HL-60/S4 treated with phorbol 12-myristate 13-acetate at 8.2 ng/mL for 4 days and 3 days (cell line): ENCODE measurements around the gene DCP1B.

ENCODE experiments used
- in situ Hi-C: fragments of 300-500 bp; cut with MboI; formaldehyde crosslinking; loops from 2 replicates; pipeline ENCODE4 v1.15.0; 2022; ENCODE audit warnings: low sequenced_read_pairs

DCP1B gene

DNA sequence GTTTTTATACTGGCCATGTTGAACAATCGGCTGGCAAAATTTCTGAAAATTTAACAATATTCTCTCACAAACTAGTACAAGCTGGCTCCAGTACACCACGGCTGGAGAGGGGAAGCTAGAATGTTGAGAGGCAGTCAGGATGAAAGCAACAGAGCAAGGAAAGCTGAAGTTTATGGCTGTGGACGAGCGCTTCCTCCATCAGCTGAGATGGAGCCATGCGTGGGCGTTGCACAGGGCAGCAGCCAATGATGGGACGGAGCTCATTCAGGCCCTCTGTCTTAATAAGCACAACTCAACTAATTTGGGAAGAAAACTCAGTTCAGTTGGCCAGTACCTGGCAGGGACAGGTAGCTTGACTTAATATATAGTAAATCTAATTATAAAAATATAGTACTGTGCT is 14.1 kb upstream of the DCP1B start:
- in situ Hi-C loops, result no loop called here

GRCh38 chr12:2017546-2018337 is 13.5 kb upstream of the DCP1B start:
- in situ Hi-C loops, result no loop called here

GRCh38 chr12:2016862-2017545 is 12.7 kb upstream of the DCP1B start:
- in situ Hi-C loops, result no loop called here

GRCh38 chr12:2014231-2014630 is 10.0 kb upstream of the DCP1B start:
- in situ Hi-C loops, result no loop called here

- in situ Hi-C loops, result no loop called here
These were observed 9.4 kb upstream of the DCP1B start for GRCh38 chr12:2013527-2014223.

- in situ Hi-C loops, result no loop called here
These were observed 8.8 kb upstream of the DCP1B start for GRCh38 chr12:2013086-2013485.

DNA sequence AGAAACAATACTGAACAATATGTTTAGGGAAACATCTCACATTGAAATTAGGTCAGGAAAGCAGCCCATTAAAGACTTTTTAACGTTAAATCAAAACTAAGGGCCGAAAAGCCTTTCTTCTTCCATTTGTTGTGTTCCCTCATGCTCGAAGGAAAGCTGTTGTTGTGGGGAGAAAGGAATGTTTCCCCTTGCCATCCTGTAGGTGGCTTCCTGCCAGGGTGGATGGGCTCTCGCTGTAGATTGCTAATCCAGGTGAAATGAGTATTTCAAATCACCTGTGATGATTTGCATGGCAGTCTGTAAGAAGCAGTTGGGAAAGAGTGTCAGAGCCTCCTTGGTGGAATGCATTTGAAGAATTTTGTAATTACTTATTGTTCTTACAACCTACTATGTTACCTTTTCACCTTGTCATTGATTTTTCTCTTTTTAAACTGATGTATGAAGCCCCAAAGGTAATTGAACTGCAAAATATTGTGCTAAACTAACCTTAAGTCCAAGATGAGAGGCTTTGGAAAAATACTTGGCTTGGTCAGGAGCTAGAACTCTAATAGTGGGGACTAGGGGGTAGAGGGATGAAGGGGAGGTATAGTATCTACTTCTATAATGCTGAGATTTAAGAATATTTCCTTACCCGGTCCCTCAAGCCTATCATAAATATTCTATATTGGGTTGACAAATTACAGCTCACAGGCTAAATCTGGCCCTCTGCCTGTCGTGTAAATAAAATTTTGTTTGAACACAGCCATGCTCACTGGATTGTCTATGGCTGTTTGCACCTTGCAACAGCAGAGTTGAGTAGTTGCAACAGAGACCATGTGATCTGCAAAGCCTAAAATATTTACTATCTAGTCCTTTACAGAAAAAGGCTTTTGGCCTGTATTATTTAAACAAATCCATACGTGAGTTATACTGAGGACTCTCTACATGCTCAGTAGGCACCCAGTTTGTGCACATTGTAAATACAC is 7.7 kb upstream of the DCP1B start:
- in situ Hi-C loops, result no loop called here

DNA sequence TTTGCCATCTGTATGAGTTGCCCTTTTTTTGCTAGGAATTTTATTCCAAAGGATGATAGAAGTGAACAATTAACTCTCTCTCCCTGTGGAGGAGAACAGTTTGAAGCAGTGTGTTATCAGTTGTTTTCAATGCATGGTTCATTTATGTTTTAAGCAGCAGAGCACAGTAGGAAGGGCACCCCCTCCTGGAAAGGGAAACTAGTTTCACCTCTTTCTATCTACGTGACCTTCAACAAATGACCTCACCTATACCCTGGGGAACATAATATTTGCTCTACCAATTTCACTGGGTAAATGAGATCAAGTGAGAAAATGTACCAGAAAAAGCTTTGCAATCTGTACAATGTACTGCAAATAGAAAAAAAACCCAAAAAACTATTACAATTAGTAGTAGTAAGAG is 5.4 kb upstream of the DCP1B start:
- in situ Hi-C loops, result no loop called here

GRCh38 chr12:2008677-2009076 is 4.4 kb upstream of the DCP1B start:
- in situ Hi-C loops, result no loop called here

GRCh38 chr12:2003676-2004112 is 563 bp downstream of the DCP1B start:
- in situ Hi-C loops, result no loop called here

- in situ Hi-C loops, result no loop called here
These were observed 8.9 kb downstream of the DCP1B start for GRCh38 chr12:1995205-1995896.

DNA sequence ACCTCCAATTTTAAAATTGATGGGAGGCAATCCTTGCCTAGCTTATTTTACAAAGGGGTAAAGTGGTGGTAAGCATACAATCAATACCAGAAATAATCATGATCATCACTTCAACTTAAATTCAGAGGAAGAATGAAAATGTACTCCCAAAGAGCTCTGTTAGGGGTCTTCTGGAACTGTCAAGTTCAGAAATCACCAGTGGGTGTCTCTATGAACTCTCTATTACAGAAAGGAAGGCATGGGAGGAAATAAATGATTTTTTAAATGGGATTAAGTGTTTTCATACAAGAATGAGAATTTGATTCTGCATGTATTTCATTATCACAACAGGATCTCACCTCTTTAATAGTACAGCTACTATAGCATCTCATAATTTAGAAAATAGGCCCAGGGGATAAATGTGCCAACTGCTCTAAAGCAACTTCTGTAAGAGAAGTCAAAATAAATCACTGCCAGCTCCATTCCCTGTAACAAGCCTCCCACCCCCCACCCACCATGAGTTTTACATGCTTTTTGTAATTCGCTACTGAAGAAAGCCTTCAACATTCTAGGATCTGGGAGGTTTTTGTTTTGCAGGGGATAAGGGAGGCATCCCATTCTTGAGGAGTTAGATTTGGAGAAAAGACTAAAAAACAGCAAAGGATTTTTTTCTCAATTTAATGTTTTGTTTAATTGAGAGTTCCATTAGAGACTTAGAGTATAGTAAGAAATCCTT is 9.7 kb downstream of the DCP1B start:
- in situ Hi-C loops, result no loop called here

GRCh38 chr12:1993871-1994371 is 10.3 kb downstream of the DCP1B start:
- in situ Hi-C loops, result no loop called here

GRCh38 chr12:1993341-1993740 is 10.9 kb downstream of the DCP1B start:
- in situ Hi-C loops, result no loop called here

DNA sequence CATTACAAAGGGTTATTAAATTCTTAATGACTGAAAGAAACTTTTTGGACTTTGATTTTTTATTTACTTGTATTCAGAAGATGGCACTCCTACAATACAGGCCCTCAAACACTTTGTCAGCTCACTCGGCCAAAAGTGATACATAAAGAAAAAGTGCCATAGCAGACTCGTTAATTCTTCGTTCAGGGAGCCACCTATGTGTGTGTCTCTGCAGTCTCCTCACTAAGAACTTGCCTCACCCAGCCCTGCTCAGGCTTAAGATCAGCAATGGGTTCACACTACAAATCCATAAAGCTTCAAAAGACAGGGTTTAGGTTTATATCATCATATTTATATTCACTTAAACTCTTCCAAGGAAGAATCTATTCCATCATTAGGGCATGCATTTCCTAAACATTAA is 11.5 kb downstream of the DCP1B start:
- in situ Hi-C loops, result no loop called here

GRCh38 chr12:1989111-1989510 is 15.1 kb downstream of the DCP1B start:
- in situ Hi-C loops, result no loop called here

DNA sequence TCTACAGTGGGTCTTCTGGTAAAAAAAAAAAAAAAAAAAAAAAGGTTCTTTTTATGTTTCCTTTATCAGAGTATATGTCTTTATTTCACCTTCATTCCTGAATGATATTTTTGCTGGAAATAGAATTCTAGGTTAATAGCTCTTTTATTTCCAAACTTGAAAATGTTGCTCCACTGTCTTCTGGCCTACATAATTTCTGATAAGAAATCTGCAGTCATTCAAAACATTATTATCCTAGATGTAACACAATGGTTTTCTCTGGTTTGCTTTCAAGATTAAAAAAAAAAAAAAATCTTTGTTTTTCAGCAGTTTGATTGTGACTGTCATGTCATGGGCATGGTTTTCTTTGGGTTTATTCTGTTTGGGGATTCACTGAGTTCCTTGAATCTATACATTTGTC is 19.5 kb downstream of the DCP1B start:
- in situ Hi-C loops, result no loop called here

DNA sequence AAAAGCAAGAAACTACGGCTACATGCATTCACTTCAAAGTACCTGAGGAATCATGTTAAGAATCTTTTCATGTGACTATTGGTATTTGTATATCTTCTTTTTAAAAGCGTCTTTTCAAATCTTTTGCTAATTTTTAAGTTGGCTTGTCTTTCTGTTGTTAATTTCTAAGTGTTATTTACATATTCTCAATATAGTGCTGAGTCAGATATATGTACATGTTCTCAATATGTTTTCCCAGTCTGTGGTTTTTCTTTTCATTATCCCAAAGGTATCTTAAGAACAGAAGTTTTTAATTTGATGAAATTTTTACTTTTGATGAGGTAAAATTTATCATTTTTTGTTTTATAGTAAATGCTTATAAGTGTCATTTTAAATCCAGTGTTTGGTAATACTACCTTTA is 24.0 kb downstream of the DCP1B start:
- in situ Hi-C loops, result no loop called here
